Neural progenitor cell (in vitro differentiated cells): Measurements from ENCODE around the gene CYP3A4. TPM values are rescaled to one million over a fixed set of nuclear protein-coding genes. Genes with fewer than 3 reads are reported as not detected.
"Not testable (repeated sequence)": the region's sequence is repeated elsewhere in the genome, so short reads cannot be mapped to it uniquely, and the experiment has no call there.

Experiments
- DNase-seq: peaks from one replicate; pipeline ENCODE4 v3.0.0-alpha.2; 2016; ENCODE audit warnings: low spot score
- H2AFZ ChIP-seq: fragments of 200-600 bp; sonication (generic); replicated peaks from 2 replicates; pipeline ENCODE4 v1.6.1; 2016; ENCODE audit warnings: antibody characterized with exemption
- H3F3A ChIP-seq: fragments of 200-600 bp; sonication (generic); 2 replicates; pipeline ENCODE4 v1.6.1; 2016; ENCODE audit warnings: antibody characterized with exemption, low read depth
- H3K27ac ChIP-seq: fragments of 200-600 bp; sonication (generic); 2 replicates; pipeline ENCODE4 v1.5.1; 2016; ENCODE audit warnings: mild to moderate bottlenecking
- H3K27me3 ChIP-seq: fragments of 200-600 bp; sonication (generic); 2 replicates; pipeline ENCODE4 v1.6.1; 2016; ENCODE audit warnings: mild to moderate bottlenecking, moderate library complexity
- H3K36me3 ChIP-seq: fragments of 200-600 bp; sonication (generic); 2 replicates; pipeline ENCODE4 v1.5.1; 2016
- H3K4me1 ChIP-seq: fragments of 200-600 bp; sonication (generic); 2 replicates; pipeline ENCODE4 v1.6.1; 2016; ENCODE audit warnings: mixed run types
- H3K4me2 ChIP-seq: fragments of 200-600 bp; sonication (generic); 2 replicates; pipeline ENCODE4 v1.6.1; 2016
- H3K4me3 ChIP-seq: fragments of 200-600 bp; sonication (generic); 2 replicates; pipeline ENCODE4 v1.5.1; 2016
- H3K79me2 ChIP-seq: fragments of 200-600 bp; sonication (generic); 2 replicates; pipeline ENCODE4 v1.6.1; 2016; ENCODE audit warnings: low read depth
- H3K9ac ChIP-seq: fragments of 200-600 bp; sonication (generic); 2 replicates; pipeline ENCODE4 v1.6.1; 2016
- H3K9me3 ChIP-seq: fragments of 200-600 bp; sonication (generic); 2 replicates; pipeline ENCODE4 v1.5.1; 2016; ENCODE audit warnings: low read depth
- H4K20me1 ChIP-seq: fragments of 200-600 bp; sonication (generic); 2 replicates; pipeline ENCODE4 v1.6.1; 2016; ENCODE audit warnings: low read depth
- H3K27ac Mint-ChIP-seq: 3 replicates; pipeline ENCODE4 v1.8.0; 2021; ENCODE audit warnings: mixed read lengths
- H3K27me3 Mint-ChIP-seq: 2 replicates; pipeline ENCODE4 v1.8.0; 2022; ENCODE audit warnings: low read depth, mild to moderate bottlenecking, inconsistent platforms, moderate library complexity, mixed read lengths; ENCODE audit not compliant: insufficient read depth
- H3K36me3 Mint-ChIP-seq: 3 replicates; pipeline ENCODE4 v1.8.0; 2021; ENCODE audit warnings: mixed read lengths
- H3K4me1 Mint-ChIP-seq: 3 replicates; pipeline ENCODE4 v1.8.0; 2021; ENCODE audit warnings: mixed read lengths
- H3K4me3 Mint-ChIP-seq: 3 replicates; pipeline ENCODE4 v1.8.0; 2021; ENCODE audit warnings: mild to moderate bottlenecking, moderate library complexity, mixed read lengths
- H3K9me3 Mint-ChIP-seq: 3 replicates; pipeline ENCODE4 v1.8.0; 2020; ENCODE audit warnings: mixed read lengths
- CTCF ChIP-seq: fragments of 200-600 bp; sonication (generic); IDR thresholded peaks from 2 replicates; pipeline ENCODE4 v1.5.1; 2017; ENCODE audit warnings: antibody characterized with exemption, mild to moderate bottlenecking
- EZH2 ChIP-seq: fragments of 200-600 bp; sonication (generic); IDR thresholded peaks from 2 replicates; pipeline ENCODE4 v1.6.1; 2017; ENCODE audit warnings: antibody characterized with exemption, mild to moderate bottlenecking, moderate library complexity
- EZH2phosphoT487 ChIP-seq: fragments of 200-600 bp; sonication (generic); IDR thresholded peaks from 2 replicates; pipeline ENCODE4 v1.6.1; 2017; ENCODE audit warnings: antibody characterized with exemption
- total RNA-seq: library from RNA; depleted of rRNA; stranded (reverse); fragments of >200 nt; gene quantifications from 2 replicates; pipeline ENCODE4 v1.2.3, GENCODE V29; 2015; ENCODE audit warnings: low replicate concordance

The CYP3A4 gene
- total RNA-seq, 1 donor from 2014 or later = not detected

GRCh38 chr7:99779949-99780348 lies 4.0 kb downstream of the CYP3A4 start:
- Histone ChIP-seq H3K9ac (no peak overlapping the region), H3K4me2 (no peak overlapping the region), H3K36me3 (no peaks in the 10 kb centered on the region), H3K9me3 (no peaks in the 10 kb centered on the region), H3K4me3 (no peak overlapping the region), H3K4me1 (no peaks in the 10 kb centered on the region), H3F3A (no peaks in the 10 kb centered on the region), H3K27ac (no peak overlapping the region), H2AFZ (no peak overlapping the region), H3K79me2 (no peaks in the 10 kb centered on the region), H4K20me1 (no peaks in the 10 kb centered on the region), H3K27me3 (no peaks in the 10 kb centered on the region)
- TF ChIP-seq CTCF (no peak), EZH2phosphoT487 (no peak), EZH2 (no peak)
- no peaks in the 10 kb centered on the region for H3K36me3 Mint-ChIP-seq
- H3K4me3 Mint-ChIP-seq = no peak overlapping the region
- H3K4me1 Mint-ChIP-seq = no peaks in the 10 kb centered on the region
- DNase-seq = no peak
- peaks cover 2% of the 10 kb centered on the region for H3K27me3 Mint-ChIP-seq
- H3K27ac Mint-ChIP-seq = no peak overlapping the region
- no peaks in the 10 kb centered on the region for H3K9me3 Mint-ChIP-seq

- no peaks in the 10 kb centered on the region for H3K4me1 ChIP-seq
- H3K79me2 ChIP-seq = no peaks in the 10 kb centered on the region
- no peak overlapping the region for H3K4me2 ChIP-seq
- H3K36me3 ChIP-seq = no peaks in the 10 kb centered on the region
- no peaks in the 10 kb centered on the region for H3K9me3 ChIP-seq
- no peak overlapping the region for H3K27ac Mint-ChIP-seq
- H3K36me3 Mint-ChIP-seq = no peaks in the 10 kb centered on the region
- peaks cover 4% of the 10 kb centered on the region for H3K9me3 Mint-ChIP-seq
- no peaks in the 10 kb centered on the region for H3K27me3 ChIP-seq
- H3F3A ChIP-seq = no peaks in the 10 kb centered on the region
- H4K20me1 ChIP-seq = no peaks in the 10 kb centered on the region
- H3K27me3 Mint-ChIP-seq = peaks cover 2% of the 10 kb centered on the region
- H3K27ac ChIP-seq = no peak overlapping the region
- H3K9ac ChIP-seq = no peak overlapping the region
- TF ChIP-seq EZH2 = no peak
- no peak for TF ChIP-seq CTCF
- no peak for TF ChIP-seq EZH2phosphoT487
- H3K4me3 Mint-ChIP-seq = no peak overlapping the region
- H3K4me1 Mint-ChIP-seq = no peaks in the 10 kb centered on the region
- H2AFZ ChIP-seq = no peak overlapping the region
- DNase-seq = no peak
- no peak overlapping the region for H3K4me3 ChIP-seq
Measured at GRCh38 chr7:99778880-99779279, 5.1 kb downstream of the CYP3A4 start.

GRCh38 chr7:99773395-99773794 lies 10.6 kb downstream of the CYP3A4 start:
- not testable (repeated sequence) for H3K9me3 Mint-ChIP-seq, H4K20me1 ChIP-seq, H3K27ac Mint-ChIP-seq, H3K4me3 Mint-ChIP-seq, H2AFZ ChIP-seq, H3K4me2 ChIP-seq, H3K36me3 ChIP-seq, H3K27ac ChIP-seq, H3F3A ChIP-seq, H3K36me3 Mint-ChIP-seq, H3K9ac ChIP-seq, H3K4me1 Mint-ChIP-seq, H3K4me1 ChIP-seq, DNase-seq, H3K79me2 ChIP-seq, H3K27me3 Mint-ChIP-seq, H3K9me3 ChIP-seq, H3K4me3 ChIP-seq
- H3K27me3 ChIP-seq = peaks cover 24% of the 10 kb centered on the region

GRCh38 chr7:99772565-99772964 lies 11.4 kb downstream of the CYP3A4 start:
- H2AFZ ChIP-seq = no peak overlapping the region
- Mint-ChIP-seq H3K9me3 (peaks cover 4% of the 10 kb centered on the region), H3K27me3 (no peaks in the 10 kb centered on the region), H3K36me3 (no peaks in the 10 kb centered on the region), H3K27ac (no peak overlapping the region), H3K4me1 (no peaks in the 10 kb centered on the region), H3K4me3 (no peak overlapping the region)
- H3K4me3 ChIP-seq = no peak overlapping the region
- TF ChIP-seq EZH2phosphoT487 = no peak
- peaks cover 24% of the 10 kb centered on the region for H3K27me3 ChIP-seq
- H3F3A ChIP-seq = no peaks in the 10 kb centered on the region
- H3K36me3 ChIP-seq = no peaks in the 10 kb centered on the region
- no peak overlapping the region for H3K27ac ChIP-seq
- no peak for DNase-seq
- H3K4me2 ChIP-seq = no peak overlapping the region
- no peaks in the 10 kb centered on the region for H3K4me1 ChIP-seq
- no peak overlapping the region for H3K9ac ChIP-seq
- H4K20me1 ChIP-seq = no peaks in the 10 kb centered on the region
- no peaks in the 10 kb centered on the region for H3K79me2 ChIP-seq
- H3K9me3 ChIP-seq = no peaks in the 10 kb centered on the region

- H3K4me2 ChIP-seq, H3K27ac Mint-ChIP-seq, H3K27me3 Mint-ChIP-seq, H3K4me1 Mint-ChIP-seq, H3K9me3 ChIP-seq, H3K9me3 Mint-ChIP-seq, H3K4me3 Mint-ChIP-seq, DNase-seq, H4K20me1 ChIP-seq, H3K4me1 ChIP-seq, H3K36me3 Mint-ChIP-seq, H3K36me3 ChIP-seq, H3K9ac ChIP-seq, H2AFZ ChIP-seq, H3K79me2 ChIP-seq, H3K27ac ChIP-seq, H3K4me3 ChIP-seq, H3F3A ChIP-seq: not testable (repeated sequence)
- peaks cover 24% of the 10 kb centered on the region for H3K27me3 ChIP-seq
Measured at GRCh38 chr7:99769494-99769893, 14.5 kb downstream of the CYP3A4 start.
